Activated gamma-delta T cell (primary cell): ENCODE measurements around the gene VDAC2.
"Not testable (repeated sequence)": the region's sequence is repeated elsewhere in the genome, so short reads cannot be mapped to it uniquely, and the experiment has no call there.

ENCODE experiments used
- DNase-seq: peaks from one replicate; lab custom pipeline; 2025; lab: John Stamatoyannopoulos, UW
- total RNA-seq, 2 donors: gene quantifications; one replicate each; lab custom pipeline; 2026; lab: John Stamatoyannopoulos, UW

Gene VDAC2, protein sequence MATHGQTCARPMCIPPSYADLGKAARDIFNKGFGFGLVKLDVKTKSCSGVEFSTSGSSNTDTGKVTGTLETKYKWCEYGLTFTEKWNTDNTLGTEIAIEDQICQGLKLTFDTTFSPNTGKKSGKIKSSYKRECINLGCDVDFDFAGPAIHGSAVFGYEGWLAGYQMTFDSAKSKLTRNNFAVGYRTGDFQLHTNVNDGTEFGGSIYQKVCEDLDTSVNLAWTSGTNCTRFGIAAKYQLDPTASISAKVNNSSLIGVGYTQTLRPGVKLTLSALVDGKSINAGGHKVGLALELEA
- total RNA-seq, result 62.7 to 68.4 reads per million in 2 donors

DNA sequence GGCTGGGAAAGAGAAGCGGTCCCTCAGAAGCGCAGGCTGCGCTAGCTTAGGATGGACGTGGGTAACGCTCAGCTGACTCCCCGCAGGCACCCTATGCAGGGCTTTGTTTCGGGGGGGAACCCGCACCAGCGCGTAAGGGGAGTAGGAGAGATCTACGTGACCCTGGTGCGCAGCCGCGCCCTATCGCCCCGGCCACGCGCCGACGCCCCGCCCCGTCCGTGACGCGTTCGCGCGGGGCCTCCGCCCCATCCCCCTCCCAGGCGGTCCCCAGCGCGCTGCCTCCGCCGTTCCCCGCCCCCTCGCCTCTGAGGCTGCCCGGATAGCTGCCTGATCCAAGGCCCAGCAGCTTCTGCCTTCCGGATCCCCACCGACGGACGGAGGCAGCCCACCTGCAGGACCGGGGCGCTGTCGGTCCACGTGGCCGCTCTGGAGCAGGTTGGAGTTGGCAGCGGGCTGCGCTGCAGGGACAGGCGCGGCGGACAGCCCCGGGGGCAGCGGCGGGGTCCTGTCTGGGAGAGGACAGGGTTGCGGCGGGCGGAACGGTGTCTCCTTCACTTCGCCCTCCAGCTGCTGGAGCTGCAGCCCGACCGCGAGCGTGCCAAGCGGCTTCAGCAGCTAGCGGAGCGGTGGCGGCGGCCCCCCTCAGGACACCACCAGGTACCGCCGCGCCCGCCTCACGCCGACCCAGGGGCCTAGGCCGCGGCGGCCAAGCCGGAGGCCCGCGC, at the start of gene VDAC2:
TSS of gene VDAC2 (plus strand) at position 515 of the 725 bp plus-strand sequence. CDS start 363 bp downstream, outside the sequence.
- peak; percentile 92 for DNase-seq

DNA sequence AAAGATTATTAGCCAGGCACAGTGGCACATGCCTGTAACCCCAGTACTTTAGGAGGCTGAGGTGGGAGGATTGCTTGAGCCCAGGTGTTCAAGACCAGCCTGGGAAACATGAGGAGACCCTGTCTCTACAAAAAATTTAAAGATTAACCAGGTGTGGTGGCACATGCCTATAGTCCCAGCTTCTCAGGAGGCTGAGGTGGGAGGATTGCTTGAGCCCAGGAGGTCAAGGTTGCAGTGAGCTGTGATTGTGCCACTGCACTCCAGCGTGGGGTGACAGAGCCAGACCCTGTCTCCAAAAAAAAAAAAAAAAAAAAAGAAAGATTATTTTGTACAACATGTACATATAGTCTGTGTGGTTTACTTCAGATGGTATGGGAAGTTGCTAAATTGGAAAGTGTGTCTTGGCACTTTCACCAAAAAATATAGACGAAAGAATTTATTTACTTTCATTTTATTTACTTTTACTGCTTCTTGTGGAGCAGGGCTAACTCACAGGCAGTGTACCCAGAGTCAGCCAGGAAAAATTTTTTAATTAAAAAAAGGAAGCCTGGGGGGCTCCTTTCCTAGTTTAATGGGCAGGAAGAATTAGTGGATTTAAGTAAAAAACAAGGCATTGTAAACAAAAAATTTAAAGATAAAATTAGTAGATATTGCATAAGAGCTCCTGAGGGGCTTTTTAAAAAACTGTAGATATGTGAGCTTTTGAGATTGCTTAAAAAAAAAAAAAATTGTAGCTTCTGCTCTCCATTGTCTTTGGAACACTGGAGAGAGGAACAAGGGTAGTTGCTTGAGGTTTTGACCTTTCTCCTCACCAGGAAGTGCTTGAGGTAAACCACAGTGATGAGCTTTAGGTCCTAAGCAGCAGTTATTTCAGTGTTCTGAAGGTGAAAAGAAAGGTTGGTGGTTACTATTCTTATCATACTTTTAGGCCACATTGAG, 44.6 kb upstream of the VDAC2 start:
- DNase-seq, result no peak

DNA sequence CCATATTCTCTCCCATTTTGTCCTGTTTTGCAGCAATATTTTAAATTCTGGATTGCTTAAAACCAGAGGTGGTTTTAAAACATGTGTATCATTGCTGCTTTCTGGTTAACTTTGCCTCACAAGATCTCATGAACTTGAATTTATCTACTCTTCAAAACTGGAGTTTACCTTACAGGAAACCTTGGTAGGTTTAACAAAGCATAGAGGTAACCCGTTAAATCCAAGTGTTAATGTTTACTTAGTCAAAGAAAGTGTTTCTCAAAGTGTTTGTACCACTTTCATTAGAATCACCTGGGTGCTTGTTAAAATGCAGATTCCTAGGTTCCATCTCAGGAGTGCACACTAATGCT, 44.0 kb upstream of the VDAC2 start:
- DNase-seq, result no peak

DNA sequence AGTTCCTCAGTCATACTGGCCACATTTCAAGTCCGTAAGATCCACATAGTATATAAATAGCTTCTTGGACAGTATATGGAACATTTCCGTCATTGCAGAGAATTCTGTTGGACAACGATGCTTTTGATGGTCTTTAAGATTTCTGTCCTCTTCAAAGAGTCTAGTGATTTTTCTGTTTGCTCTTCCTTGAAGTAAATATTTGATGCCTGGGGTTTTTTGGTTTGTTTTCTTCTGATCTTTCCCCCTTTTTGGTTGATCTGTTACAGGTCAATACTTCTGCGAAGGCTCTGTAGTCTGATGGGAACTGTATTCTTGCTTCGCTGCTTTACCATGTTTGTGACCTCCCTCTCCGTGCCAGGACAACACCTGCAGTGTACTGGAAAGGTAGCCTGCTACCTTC, 42.3 kb upstream of the VDAC2 start:
- DNase-seq, result no peak

DNA sequence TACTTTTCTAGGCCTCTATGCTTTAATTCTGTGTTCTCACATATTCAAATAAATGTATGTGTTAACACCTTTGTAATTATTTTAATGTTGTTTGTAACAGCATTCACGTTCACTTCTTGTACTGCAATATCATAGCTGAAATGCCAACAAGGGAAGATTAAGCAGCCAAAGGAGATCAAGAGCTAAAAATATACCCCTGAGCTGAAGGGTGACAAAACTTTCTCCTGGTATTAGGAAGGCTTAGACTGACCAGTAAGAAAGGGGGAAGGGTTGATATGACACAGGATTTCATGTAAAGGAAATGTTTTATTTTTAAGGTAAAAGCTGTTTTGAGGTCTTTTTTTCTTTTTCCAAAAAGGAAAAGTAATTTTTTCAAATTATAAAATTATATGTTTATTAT, 40.4 kb upstream of the VDAC2 start:
- DNase-seq, result no peak

DNA sequence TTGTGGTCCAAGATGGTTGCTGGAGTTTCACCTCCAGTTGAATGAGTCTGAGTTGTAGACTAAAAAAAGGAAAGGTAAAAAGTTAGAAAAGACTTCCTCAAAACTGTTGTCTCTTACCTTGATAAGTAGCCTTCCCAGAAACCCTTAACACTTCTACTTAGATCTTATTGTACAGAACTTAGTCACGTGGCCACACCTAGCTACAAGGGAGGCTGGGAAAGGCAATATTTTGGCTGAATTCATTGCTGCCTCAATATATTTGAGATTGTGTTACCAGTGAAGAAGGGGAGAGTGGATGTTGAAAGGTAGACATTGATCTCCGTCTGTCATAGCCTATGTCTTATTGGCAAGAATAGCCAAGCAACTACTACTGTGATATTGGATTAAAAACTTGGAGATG, 35.5 kb upstream of the VDAC2 start:
- no peak for DNase-seq

DNA sequence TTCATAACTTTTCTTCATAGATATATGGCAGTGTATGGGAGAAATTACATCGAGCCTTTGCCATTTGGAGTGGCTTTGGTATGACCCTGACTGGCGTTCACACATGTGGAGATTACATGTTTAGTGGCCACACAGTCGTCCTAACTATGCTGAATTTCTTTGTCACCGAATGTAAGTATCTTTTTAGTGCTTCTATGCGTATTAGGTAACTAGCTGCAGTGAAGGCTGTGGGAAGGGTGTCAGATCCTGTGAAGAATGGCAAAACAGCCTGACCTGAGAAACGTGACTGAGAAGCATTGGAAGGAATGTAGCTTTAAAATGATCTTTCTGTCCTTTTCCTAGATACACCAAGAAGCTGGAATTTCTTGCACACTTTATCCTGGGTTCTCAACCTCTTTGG, 34.5 kb upstream of the VDAC2 start:
- no peak for DNase-seq

DNA sequence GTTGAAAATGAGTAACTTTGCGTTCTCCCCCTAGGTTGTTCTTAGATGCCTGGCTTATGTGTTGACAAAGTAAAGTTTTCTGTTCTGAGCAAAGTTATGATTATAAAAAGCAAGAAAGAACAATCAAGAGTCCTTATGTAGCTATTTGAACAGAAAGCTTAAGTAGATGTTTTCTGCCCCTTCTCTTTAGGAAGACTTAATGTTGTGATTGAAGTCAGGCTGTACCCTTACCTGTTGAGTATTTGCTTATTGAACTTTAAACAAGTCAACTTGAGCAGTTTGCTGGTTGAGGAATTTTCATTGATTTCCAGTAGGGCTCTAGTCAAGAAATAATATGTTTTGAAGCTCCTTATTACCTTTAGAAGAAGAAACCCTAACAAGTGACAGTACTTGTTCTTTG, 33.9 kb upstream of the VDAC2 start:
- no peak for DNase-seq

DNA sequence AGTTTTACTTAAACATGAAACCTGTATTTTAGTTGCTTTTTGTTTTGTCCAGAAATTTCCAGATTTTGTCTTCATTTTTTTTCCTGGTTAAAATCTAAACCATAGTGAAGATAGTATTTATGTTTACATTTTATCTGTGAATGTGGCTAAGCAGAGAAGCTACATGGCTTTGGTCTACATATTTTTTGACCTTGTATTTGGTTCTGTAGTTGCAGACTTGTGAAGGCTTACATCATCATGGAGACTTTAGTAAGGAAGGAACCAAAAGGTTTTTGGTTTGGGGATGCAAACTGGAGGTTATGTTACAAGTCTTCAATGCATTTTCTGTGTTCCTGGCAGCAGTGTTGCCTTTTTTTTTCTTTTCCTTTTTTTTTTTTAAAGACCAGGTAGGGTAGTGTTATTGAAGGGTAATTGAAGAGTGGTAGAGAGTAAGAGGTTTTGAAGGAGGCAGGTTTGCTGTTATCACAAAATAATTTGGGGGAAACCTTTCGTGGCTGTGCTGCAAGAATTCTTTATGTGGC, 30.9 kb upstream of the VDAC2 start:
- DNase-seq, result no peak

DNA sequence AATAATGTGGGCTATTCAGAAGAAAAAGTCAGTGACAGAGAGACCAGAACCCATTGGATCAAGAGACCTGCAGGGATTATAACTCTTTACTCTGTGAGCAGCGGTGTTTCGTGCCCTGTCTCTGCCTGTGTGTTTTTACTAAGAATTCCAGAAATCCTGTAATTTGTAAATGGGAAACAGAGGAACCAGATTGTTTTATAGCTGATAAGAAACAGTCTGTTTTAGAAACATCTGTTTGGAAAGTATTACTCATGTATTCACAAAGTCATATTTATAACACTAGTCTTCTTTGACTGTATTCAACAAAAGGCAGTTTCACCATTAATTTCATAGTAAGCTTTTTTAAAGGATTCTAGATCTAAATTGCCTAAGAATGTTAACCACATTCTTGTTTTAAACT, 30.0 kb upstream of the VDAC2 start:
- DNase-seq, result no peak

DNA sequence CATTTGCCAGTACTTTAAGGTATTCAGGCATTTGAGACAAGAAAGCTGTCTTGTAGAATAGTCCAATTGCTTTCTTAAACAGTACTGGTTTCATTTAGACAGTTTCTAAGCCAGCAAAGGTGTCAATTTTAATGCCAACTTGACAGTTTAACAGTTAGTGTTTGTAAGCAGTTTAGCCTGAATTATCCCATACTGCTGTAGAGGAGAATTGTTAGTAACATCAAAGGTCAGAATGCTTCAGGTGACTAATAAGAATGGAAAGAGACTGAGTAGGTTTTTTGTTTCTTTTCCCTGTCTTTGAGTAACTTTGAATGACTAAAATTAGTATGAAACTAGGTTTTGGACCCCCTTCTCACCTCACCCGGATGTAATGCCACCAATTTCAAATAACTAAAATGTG, 29.5 kb upstream of the VDAC2 start:
- no peak for DNase-seq

DNA sequence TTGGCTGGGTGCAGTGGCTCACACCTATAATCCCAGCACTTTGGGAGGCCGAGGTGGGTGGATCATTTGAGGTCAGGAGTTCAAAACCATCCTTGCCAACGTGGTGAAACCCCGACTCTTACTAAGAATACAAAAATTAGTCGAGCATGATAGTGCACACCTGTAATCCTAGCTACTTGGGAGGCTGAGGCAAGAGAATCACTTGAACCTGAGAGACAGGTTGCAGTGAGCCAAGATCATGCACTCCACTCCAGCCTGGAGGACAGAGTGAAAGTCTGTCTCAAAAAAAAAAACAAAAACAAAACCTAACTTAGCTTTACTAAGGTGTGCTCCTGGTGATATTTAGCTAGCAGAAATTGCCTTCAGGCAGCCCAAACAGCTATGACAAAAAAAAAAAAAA, 24.3 kb upstream of the VDAC2 start:
- DNase-seq, result no peak

DNA sequence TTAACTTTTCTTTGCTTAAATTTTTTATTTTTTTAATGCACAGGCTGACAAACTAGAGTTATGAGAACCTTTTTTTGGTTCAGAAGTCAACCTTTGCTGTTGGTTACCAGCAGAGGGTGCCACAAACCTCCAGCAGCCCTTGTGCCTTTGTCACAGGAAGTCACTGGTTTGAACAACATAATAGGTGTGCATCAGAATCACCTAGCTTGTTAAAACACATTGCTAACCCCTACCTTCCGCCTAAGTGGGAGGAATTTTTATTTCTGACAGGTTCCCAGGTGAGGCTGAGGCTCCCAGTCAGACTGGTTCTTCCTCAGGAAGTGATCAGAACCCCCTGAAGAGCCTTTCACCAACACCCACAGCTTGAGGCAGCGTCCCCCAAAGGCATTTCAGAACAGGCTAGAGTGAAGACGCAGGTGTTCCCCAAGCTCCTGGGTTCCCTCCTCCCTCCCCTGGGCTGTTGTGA, 22.6 kb upstream of the VDAC2 start:
- DNase-seq, result no peak

DNA sequence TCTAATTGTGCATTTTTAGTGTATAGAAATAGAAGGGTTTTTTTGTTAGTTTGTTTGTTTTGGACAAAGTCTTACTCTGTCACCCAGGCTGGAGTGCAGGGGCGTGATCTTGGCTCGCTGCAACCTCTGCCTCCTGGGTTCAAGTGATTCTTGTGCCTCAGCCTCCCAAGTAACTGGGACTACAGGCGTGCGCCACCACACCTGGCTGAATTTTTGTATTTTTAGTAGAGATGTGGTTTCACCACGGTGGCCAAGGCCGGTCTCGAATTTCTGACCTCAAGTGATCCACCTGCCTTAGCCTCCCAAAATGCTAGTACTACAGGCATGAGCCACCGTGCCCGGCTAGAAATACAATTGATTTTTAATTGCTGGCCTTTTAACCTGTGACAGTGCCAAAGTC, 22.1 kb upstream of the VDAC2 start:
- DNase-seq, result not testable (repeated sequence)

DNA sequence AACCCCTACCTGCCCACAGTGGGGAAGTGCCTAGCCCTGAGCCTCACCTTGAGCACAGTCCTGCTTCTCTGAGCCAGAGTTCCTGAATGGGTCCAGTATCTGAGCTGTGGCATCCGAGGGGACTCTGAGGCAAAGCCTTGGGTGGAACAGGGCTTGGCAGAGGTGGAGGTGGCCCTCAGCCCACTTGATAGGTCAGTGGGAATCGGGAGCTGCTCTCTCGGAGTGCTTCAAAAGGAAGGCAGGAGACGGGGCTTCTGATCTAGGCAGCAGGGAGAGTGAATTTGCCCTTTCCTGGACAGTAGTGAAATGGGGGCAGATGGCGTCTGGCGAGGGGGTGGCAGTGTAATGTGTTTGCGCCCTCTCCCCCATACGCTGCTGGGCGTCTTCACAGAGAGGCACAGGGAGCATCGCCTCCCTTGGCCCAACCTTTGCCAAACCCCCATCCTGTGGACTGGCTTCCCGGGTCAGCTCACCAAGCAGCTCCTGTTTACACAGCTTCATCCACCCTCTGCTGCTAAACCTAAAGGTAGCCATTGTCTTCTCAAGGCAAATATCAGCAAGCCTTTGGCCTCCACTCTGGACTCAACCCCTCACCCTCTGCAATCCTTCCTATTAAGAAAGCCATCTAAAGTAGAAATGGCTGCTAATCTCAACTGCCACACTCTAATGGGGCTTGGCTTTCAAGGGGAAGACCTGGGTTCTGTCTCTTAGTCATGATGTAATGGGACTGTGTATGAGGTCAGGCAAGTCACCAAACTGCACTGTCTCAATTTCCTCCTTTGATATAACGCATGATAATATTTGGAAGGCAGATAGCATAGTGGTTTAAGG, 21.1 kb upstream of the VDAC2 start:
- DNase-seq, result no peak

DNA sequence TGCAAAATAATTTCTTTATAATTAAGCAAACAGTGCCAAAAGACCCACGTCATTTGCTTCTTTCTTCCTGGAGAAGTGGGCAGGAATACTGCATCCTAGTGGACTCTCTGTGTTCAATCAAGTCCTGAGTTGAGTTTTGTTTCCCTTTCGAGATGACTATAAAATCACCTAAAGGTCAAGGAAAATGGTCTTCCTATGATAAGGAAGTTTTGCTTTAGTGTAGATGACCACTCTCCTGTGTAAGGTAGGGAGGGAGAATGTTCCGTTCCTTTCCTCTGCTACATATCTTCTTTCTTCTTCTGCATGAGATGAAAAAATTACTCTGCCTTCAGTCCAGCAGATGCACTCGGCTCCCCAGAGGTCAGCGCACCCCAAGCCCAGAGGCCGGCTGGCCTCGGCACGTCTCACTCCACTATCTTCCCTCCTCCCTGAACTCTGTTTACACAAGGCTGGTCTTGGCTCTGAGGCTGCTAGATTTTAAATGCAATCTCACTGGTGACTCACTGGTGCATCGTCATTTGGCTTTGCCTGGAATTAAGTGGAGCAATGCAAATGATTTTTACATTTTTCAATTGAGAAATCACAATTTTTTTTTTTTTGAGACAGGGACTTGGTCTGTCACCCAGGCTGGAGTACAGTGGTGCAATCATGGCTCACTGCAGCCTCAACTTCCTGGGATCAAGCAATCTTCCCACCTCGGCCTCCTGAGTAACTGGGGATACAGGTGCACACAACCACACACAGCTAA, 18.6 kb upstream of the VDAC2 start:
- DNase-seq, result no peak

DNA sequence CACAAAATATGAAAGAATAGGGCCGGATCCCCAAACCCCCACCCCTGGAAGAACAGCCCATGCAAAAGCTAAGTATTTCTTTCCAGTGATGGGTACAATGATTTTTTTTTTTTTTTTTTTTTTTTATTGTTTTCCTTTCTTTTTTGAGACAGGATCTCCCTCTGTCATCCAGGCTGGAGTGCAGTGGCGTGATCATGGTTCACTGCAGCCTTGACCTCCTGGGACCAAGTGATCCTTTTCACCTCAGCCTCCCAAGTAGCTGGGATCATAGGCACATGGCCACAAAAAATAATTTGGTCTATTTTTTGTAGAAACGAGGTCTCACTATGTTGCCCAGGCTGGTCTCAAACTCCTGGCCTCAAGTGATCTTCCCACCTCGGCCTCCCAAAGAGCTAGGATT, 16.0 kb upstream of the VDAC2 start:
- DNase-seq, result not testable (repeated sequence)

DNA sequence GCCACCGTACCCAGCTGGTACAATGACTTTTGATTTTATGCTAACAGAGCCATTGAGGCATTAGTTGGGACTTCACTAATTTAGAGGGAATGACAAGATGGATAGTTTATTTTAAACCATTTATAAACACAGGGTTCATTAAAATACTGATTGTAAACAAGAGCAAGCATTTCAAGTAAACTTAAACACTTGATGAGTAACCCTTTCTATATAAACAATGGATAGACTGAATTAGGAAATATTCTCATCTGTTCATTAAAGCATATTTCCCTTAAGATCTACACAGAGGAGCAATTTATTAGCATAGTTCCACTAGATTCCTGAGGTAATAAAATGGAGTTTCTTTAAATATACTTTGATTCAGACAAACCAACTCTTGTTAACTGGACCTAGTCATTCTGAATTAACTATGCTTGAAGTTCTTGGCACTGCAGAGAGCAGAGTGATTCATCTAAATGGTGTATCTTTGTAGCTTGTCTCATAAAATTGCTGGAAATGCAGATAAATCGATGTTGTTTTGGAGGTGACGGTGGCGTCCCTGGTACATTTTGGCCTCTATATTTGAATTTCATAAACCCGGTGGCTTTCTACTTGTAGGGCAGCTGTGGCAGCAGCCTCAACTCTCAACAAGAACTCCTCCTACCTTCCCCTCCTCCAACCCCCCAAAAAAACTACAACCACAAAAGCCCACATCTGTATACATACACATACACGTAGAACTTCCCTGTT, 15.4 kb upstream of the VDAC2 start:
- no peak for DNase-seq

DNA sequence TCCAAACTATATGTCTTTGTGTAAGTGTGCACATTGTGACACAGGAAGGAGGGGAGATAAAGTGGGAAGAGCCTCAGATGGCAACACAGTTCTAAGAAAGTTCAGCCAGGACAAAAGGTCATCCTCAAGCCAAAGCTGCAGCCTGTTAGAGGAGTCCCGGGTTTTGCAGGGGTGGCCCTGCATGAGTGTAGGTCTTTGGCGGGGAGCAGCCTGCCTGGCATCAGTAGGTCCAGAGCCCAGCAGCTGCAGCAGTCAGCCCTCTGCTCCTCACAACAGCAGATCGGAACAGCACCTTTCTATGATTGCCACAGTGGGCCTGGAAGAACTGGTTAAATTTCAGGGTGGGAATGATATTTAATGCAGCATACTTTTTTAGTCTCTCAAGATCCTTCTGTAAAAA, 13.5 kb upstream of the VDAC2 start:
- no peak for DNase-seq

DNA sequence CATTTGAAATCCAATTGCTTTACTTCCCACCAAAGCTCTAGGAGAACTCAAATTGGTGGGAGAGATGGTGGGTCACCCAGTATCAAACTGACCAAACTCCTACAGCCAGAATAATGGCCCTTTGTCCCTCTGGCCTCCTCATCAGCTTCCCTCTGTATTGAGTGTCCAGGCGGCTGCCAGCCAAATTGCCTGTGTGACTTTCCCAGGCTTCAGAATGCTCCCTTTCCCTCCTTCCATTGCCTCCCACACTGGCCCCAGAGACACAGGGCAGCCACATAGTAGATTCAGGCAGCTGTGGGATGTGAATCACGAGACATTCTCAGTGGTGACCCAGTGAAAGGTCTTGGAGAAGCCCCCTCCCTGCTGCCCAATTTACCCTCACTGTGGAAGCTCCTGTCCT, 12.7 kb upstream of the VDAC2 start:
- no peak for DNase-seq
